Stimulated activated CD8-positive, alpha-beta memory T cell treated with anti-CD3 and anti-CD28 coated beads, Interleukin-15, amount 100 ng/mL, for 1 hour (primary cell): ENCODE data around the gene RPP21.

ENCODE experiments used
- DNase-seq: peaks from one replicate; pipeline ENCODE4 v3.0.0-alpha.2; 2020; ENCODE audit warnings: low read depth

RPP21 gene

GRCh38 chr6:30380464-30380863, 35.5 kb downstream of the RPP21 start:
- DNase-seq: no peak

DNA sequence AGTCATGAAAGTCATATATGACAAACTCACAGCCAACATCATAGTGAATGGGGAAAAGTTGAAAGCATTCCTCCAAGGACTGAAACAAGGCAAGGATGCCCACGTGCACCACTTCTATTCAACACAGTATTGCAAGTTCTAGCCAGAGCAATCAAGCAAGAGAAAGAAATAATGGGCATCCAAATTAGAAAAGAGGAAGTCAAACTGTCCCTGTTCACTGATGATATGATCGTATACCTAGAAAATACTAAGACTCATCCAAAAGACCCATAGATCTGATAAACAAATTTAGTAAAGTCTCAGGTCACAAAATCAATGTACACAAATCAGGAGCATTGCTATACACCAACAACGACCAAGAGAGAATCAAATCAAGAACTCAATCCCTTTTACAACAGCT, 41.2 kb downstream of the RPP21 start:
- no peak for DNase-seq

DNA sequence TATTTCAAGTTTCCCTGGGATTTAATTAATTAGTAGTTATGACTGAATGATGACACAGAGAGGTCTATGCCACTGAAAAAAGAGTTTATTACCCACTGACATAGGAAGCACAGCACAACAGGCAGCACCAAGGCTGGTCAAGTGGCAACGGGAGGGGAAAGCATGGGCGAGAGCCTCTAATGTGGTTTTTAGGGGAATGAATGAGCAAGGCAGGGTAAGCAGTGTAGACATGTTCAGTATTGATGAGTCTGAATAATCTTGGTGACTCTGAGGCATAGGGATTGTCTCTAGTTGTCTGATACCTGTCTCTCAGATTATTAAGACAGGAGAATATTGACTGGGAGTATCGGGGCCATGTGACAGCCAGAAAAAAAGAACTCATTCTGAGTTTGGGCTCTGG, 46.3 kb downstream of the RPP21 start:
- DNase-seq: no peak

DNA sequence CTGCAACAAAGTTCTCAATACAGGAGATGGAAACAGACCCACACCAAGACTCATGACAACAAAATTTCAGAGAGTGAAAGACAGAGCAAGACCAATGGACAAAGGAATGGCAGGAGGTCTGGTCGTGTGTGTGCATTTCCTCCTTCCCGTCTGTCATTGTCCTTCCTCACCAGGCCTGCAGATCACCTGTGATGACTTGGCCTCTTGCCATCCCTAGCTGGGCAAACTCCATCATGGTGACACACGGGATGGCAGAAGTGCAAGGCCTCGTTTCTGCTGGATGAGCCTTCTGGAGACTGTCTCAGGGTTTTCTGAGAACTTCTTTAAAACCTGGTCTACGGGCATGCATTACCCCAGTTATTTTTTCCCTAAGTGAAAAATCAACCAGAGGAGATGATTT, 49.2 kb downstream of the RPP21 start:
- DNase-seq: no peak
